ENCODE measurements around the gene SUCNR1.
"Not testable (repeated sequence)": the region's sequence is repeated elsewhere in the genome, so short reads cannot be mapped to it uniquely, and the experiment has no call there.

Gene SUCNR1

DNA sequence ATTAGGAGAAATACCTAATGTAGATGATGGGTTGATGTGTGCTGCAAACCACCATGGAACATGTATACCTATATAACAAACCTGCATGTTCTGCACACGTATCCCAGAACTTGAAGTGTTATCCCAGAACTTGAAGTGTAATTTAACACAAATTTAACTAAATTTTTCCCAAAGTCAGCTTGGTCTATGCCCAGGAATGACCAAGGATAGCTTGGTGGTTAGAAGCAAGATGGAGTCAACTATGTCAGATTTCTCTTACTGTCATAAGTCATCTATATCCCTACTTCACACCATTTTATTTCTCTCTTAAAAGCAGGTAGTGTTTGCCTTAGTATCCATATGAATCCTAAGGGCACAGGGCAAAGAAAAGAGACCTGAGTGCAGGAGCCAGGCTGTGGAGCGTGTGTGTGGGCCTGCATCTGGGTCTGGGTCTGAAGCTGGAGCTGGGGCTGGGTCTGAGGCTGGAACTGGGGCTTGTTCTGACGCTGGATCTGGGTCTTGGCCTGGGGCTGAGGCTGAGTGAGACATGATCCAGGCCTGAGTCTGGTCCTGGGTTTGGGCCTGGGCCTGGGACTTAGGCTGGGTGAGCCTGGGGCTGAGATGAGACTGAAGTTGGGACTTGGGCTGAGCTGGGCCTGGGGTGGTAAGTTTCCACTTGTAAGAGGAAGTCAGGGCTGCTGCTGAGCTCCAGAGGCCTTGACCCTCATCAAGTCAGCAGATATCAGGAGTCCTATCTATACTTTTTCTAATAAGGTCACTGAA lies 14.2 kb downstream of the SUCNR1 start:
- not testable (repeated sequence) for H3K27me3 Mint-ChIP-seq, H3K36me3 Mint-ChIP-seq, H3K4me3 Mint-ChIP-seq, H3K9me3 Mint-ChIP-seq, H3K27ac Mint-ChIP-seq, H3K4me1 Mint-ChIP-seq
- ATAC-seq, result peak; percentile 54

DNA sequence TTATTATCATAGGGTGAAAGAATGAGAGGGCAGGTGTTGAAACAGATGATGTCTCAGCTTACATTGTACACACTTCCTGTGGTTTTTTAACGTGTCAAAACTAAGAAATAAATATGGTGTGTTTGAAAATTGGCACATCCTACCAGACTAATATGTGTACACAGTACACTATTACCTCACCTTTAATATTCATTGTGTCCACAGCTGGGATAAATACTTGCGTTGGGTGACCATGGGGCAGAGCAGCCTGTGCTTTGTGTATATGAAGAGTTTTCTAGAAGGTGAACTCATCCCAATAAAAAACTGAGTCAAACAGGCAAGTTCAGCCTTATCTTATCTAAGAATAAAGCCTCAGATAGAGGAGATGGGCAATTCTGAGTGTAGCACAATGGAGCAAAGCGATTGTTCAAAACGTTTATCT lies 17.3 kb downstream of the SUCNR1 start:
- no peaks in the 10 kb centered on the region for H3K27me3 Mint-ChIP-seq
- no peak overlapping the region for H3K4me3 Mint-ChIP-seq
- ATAC-seq, result no peak
- no peaks in the 10 kb centered on the region for H3K36me3 Mint-ChIP-seq
- H3K4me1 Mint-ChIP-seq, result no peaks in the 10 kb centered on the region
- H3K9me3 Mint-ChIP-seq, result no peaks in the 10 kb centered on the region
- no peak overlapping the region for H3K27ac Mint-ChIP-seq

DNA sequence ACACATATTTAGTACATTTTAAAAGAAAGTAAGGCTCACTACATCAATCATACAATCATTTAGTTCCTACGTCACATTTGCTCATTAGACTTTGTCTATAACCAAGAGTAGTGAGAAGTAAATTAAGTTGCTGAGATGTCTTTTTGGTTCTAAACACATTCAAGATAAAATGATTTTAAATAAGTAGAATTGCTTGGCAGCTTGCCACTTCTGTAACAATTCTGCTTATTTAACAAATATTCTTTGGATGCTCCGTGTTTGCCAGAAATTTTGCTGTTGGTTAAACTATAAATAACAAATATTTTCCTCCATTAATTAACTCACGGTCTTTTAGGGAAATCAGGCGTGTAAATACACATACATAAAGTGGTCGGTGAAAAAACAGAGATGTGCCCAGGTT lies 18.3 kb downstream of the SUCNR1 start:
- ATAC-seq, result no peak
- Mint-ChIP-seq H3K4me3 (no peak overlapping the region), H3K4me1 (no peaks in the 10 kb centered on the region), H3K9me3 (no peaks in the 10 kb centered on the region), H3K27ac (no peak overlapping the region), H3K27me3 (no peaks in the 10 kb centered on the region), H3K36me3 (no peaks in the 10 kb centered on the region)

DNA sequence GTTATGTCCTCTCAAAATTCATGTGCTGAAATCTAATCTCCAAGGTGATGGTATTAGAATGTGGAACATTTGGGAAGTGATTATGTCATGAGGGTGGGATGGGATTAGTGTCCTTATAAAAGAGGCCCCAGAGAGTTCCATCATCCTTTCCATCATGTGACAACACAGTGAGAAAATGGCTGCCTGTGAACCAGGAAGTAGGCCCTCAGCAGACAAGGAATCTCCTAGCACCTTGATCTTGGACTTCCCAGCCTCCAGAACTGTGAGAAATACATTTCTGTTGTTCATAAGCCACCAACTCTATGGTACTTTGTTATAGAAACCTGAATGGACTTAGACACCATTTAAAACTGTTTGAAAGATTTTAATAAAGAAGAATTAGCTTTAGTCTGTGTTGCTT lies 20.8 kb downstream of the SUCNR1 start:
- H3K27me3 Mint-ChIP-seq, result no peaks in the 10 kb centered on the region
- ATAC-seq, result no peak
- H3K27ac Mint-ChIP-seq, result no peak overlapping the region
- H3K9me3 Mint-ChIP-seq, result no peaks in the 10 kb centered on the region
- H3K4me1 Mint-ChIP-seq, result no peaks in the 10 kb centered on the region
- no peak overlapping the region for H3K4me3 Mint-ChIP-seq
- no peaks in the 10 kb centered on the region for H3K36me3 Mint-ChIP-seq

DNA sequence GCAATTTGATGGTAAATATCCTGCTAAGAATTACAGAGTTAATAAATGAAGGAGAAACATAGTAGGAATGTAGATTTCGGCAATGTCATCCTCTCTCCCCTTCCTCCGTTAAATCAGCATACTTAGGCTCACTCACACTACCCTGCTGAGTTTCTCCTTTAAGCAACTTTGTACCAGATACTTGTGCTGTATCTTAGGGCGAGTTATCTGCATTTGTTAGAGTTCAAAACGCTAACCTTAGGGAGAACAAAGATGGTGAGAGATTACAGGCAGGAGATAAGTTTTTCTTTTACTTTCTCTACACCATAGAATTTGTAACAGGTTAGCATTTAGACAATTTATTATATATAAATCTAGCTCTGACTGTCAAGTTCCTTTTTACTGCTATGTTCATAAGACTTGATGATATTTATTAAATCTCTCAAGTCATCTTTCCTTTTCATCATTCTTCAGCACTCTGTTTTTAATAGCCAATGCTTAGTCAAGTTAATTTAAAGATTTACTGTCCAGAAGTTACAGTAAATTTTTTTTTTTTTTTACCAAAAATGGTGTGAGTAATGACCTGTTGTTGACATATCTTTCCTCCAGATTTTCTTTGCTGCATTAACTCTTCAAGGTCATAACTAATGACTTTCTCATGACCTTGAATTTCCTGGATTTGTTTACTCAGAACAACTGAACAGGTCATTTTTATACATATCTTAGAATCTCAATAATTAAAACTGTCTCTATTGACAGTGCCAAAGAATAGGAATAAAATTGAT lies 22.2 kb downstream of the SUCNR1 start:
- H3K4me3 Mint-ChIP-seq, result no peak overlapping the region
- no peaks in the 10 kb centered on the region for H3K9me3 Mint-ChIP-seq
- no peaks in the 10 kb centered on the region for H3K36me3 Mint-ChIP-seq
- no peak for ATAC-seq
- no peaks in the 10 kb centered on the region for H3K27me3 Mint-ChIP-seq
- H3K4me1 Mint-ChIP-seq, result peaks cover 10% of the 10 kb centered on the region
- H3K27ac Mint-ChIP-seq, result no peak overlapping the region

DNA sequence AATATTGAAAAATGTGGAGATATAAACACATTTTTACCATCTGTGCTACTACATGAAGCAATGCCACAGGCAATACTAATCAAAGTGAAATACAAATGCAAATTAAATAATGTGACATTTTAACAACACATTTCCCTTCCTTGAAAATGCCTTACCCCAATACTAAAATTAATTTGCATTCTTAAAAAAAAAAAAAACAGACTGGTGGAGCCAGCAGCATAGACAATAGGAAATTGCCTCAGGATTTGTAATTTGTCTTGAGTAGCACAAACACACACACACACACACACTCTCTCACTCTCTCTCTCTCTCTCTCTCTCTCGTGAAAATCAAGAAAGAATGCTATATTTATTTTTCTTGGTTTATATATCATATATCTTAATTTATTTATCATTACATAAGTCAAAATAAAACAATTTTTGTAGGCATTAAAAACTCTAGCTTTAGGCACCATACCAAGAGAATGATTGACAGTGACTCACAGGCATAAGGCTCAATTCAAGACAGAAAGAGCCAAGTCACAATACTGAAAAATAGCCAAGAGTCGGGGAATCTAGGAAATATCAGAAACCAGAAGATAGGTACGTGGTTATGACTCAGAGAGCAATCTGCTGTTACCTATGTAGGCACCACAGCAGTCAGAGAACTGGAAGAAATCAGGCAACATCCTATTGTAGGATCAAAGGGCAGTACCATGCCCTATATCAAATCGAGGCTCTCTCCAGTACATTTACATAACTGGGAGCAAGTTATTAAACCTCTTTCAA lies 23.0 kb downstream of the SUCNR1 start:
- Mint-ChIP-seq H3K4me1 (peaks cover 15% of the 10 kb centered on the region), H3K9me3 (no peaks in the 10 kb centered on the region), H3K27me3 (no peaks in the 10 kb centered on the region), H3K36me3 (no peaks in the 10 kb centered on the region), H3K27ac (no peak overlapping the region), H3K4me3 (no peak overlapping the region)
- no peak for ATAC-seq

DNA sequence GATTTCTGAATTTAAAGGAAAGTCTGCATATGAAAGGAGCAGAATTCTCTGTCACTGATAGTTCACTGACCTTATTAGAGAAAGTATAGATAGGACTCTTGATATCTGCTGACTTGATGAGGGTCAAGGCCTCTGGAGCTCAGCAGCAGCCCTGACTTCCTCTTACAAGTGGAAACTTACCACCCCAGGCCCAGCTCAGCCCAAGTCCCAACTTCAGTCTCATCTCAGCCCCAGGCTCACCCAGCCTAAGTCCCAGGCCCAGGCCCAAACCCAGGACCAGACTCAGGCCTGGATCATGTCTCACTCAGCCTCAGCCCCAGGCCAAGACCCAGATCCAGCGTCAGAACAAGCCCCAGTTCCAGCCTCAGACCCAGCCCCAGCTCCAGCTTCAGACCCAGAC lies 24.7 kb downstream of the SUCNR1 start:
- H3K27me3 Mint-ChIP-seq, H3K4me3 Mint-ChIP-seq, H3K36me3 Mint-ChIP-seq, H3K9me3 Mint-ChIP-seq, H3K27ac Mint-ChIP-seq: not testable (repeated sequence)
- peak; percentile 25 for ATAC-seq
- H3K4me1 Mint-ChIP-seq, result peaks cover 16% of the 10 kb centered on the region

DNA sequence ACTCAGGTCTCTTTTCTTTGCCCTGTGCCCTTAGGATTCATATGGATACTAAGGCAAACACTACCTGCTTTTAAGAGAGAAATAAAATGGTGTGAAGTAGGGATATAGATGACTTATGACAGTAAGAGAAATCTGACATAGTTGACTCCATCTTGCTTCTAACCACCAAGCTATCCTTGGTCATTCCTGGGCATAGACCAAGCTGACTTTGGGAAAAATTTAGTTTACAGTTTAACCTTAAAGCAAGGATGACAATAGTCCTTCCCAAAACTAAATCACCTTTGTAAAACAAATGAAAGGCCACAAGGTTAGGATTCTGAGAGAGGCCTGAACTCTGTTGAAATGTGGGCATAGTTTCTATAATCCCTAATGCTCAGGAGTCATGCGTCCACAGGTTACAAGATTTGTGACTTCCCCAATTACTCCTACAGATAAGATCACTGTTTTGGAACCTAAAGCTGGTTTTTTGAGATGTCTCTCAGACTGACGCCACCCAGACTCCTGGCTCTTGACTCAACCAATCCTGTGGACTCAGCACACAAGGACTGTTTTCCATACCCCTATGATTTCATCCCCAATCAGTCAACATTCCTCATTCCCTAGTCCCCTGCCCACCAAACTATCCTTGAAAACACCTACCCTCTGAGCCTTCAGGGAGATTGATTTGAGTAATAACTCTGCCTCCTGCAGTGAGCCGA lies 25.3 kb downstream of the SUCNR1 start:
- H3K27ac Mint-ChIP-seq, H3K4me3 Mint-ChIP-seq, H3K9me3 Mint-ChIP-seq, H3K36me3 Mint-ChIP-seq, ATAC-seq, H3K27me3 Mint-ChIP-seq: not testable (repeated sequence)
- peaks cover 16% of the 10 kb centered on the region for H3K4me1 Mint-ChIP-seq

DNA sequence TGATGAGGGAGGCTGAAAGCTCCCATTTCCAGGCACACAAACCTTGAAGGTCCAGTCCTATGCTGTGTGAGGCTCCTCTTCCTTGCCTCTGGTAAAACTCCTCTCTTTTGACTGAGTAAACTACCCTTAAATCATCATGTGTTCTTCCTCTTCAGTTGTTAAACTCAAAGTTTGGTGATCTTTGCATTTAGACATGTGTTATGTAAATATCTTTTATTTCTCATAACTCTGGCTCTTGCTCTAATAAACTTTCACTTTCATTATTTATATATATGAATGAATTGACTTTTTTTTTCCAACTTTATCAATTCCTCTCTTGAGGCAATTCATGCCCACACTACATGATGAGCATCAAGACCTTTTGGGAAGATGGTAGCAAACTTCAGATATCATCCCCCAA lies 26.6 kb downstream of the SUCNR1 start:
- H3K27me3 Mint-ChIP-seq, result no peaks in the 10 kb centered on the region
- no peak overlapping the region for H3K27ac Mint-ChIP-seq
- H3K9me3 Mint-ChIP-seq, result no peaks in the 10 kb centered on the region
- no peaks in the 10 kb centered on the region for H3K36me3 Mint-ChIP-seq
- ATAC-seq, result no peak
- H3K4me3 Mint-ChIP-seq, result no peak overlapping the region
- H3K4me1 Mint-ChIP-seq, result peaks cover 16% of the 10 kb centered on the region

DNA sequence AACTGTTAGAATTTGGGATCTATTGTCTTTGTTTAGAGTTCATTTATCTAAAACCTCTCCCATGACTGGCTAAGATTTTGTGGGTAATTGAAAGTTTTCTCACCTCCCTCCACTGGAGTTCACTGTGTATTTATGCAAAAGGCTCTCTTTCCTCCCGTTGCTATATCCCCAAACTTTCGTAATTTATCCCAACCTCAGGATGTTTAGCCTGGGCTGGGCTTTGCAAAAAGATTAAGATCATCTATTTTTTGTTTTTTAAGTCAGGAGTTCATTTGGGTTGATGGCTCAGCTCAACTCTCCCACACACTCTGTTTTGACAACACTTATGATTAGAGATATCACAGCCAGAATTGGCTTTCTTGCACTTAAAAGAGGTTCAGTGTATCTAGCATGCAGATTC lies 27.0 kb downstream of the SUCNR1 start:
- Mint-ChIP-seq H3K27me3 (no peaks in the 10 kb centered on the region), H3K4me1 (peaks cover 16% of the 10 kb centered on the region), H3K4me3 (no peak overlapping the region), H3K9me3 (no peaks in the 10 kb centered on the region), H3K36me3 (no peaks in the 10 kb centered on the region), H3K27ac (no peak overlapping the region)
- no peak for ATAC-seq

DNA sequence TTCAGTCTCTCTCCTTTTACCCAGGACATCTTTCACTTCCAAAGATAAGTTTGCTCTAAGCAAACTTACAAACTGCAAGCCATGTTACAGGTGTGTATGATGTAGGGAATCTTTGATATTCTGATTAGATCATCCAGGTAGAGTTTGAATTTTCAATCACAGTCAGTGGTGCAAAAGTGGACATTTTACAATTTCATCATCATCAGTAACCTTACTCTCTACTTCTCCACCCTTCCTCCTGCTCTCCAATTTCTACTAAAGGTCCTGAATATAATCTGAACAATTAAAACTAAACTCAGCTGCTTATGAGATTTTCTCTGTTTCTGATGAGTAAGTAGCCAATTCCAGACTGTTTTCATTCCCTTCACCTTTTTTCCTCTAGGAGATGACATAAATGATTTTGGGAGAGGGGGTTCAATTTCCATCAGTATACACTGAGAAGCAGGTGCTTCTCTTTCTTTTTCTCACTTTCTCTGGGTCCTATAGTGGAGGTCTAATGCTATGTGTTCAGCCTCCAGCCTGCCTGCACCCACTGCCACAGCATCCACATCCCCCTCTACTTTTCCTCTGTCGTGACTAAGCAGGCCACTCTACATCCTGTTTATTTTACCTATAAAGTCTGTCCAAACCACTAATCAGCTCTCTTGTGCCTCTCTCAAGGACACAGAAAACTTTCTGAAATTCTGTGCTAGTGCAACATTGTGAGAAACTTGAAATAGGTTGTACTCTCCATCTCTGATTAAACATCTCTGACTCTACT lies 27.6 kb downstream of the SUCNR1 start:
- Mint-ChIP-seq H3K4me1 (peaks cover 16% of the 10 kb centered on the region), H3K9me3 (no peaks in the 10 kb centered on the region), H3K4me3 (no peak overlapping the region), H3K27ac (no peak overlapping the region), H3K27me3 (no peaks in the 10 kb centered on the region), H3K36me3 (no peaks in the 10 kb centered on the region)
- ATAC-seq, result no peak

DNA sequence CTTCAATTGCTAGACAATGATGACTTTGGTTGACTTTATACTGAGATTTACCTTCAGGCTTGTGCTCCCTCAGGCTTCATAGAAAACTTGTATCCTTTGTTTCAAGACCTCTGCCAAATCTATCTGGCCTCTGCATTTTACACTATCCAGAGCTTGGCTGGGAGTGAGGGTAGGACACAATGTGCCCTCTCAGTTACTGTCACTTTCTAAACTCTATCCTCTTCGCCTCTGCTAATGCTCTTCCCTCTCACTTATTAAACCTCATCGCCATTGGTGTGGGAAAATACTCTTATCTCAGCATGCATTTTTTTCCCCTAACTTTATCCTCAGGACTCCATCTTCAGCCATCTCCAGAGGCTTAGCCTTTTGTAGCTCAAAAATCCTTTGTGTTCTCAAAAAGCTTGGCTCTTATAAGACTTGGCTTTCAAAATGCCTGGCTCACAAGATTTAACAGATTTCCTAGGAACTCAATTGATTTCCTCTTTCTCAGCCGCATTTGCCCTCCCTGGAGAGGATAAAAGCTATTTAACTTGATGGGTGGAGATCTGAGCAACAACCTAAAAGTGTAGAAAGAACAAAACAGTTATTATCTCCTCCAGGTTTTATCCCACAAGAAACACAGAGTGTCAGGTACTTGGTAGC lies 28.3 kb downstream of the SUCNR1 start:
- H3K27me3 Mint-ChIP-seq, result no peaks in the 10 kb centered on the region
- peaks cover 16% of the 10 kb centered on the region for H3K4me1 Mint-ChIP-seq
- no peak overlapping the region for H3K27ac Mint-ChIP-seq
- no peaks in the 10 kb centered on the region for H3K36me3 Mint-ChIP-seq
- no peaks in the 10 kb centered on the region for H3K9me3 Mint-ChIP-seq
- no peak overlapping the region for H3K4me3 Mint-ChIP-seq
- no peak for ATAC-seq

DNA sequence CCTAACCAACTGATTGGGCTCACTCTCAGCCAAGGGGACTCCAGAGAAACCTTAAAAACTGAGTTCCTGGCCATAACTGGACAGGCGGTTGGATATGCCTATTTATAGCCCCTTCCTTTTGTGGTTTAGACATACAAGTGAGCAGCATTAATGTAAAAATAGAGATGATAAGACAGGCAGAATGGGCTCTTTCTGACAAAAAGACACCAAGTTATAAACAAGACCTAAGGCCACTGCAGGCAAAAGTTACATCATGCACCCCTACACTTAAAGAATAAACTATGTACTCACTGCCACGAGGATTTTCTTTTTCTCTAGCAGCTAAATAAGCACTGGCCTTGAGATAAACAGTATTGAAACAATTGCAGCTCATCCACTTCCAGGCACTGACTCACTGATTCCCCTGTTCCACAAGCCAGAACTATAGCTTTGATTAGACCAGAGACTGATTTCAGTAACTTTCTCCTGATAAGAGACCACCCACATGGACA lies 30.1 kb downstream of the SUCNR1 start:
- H3K36me3 Mint-ChIP-seq, result no peaks in the 10 kb centered on the region
- peaks cover 16% of the 10 kb centered on the region for H3K4me1 Mint-ChIP-seq
- H3K4me3 Mint-ChIP-seq, result no peak overlapping the region
- no peak for ATAC-seq
- no peak overlapping the region for H3K27ac Mint-ChIP-seq
- no peaks in the 10 kb centered on the region for H3K27me3 Mint-ChIP-seq
- H3K9me3 Mint-ChIP-seq, result no peaks in the 10 kb centered on the region

DNA sequence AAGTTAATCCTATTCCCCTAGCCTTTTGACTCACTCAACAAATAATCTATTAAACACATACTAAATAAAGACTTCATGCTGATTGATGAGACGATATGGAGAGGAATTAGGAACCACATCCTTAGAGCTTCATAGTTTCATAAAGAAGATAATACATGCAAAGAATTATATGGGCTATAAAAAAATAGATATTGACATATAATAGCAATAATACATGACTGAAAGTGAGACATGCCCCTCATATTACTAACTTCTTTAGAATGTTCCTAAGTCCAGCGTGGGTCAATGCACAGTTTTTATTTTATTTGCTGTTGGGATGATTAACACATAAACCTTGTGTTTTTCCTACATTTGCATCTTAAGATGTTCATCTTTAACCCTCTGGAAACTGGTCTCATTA lies 32.2 kb downstream of the SUCNR1 start:
- no peaks in the 10 kb centered on the region for H3K9me3 Mint-ChIP-seq
- H3K36me3 Mint-ChIP-seq, result no peaks in the 10 kb centered on the region
- no peak overlapping the region for H3K27ac Mint-ChIP-seq
- H3K4me1 Mint-ChIP-seq, result peaks cover 6% of the 10 kb centered on the region
- no peak for ATAC-seq
- no peak overlapping the region for H3K4me3 Mint-ChIP-seq
- peaks cover 1% of the 10 kb centered on the region for H3K27me3 Mint-ChIP-seq

Measured in stimulated activated memory B cell treated with anti-CD40 and anti-IgM and Interleukin-4, amounts not matched to agents 10 μg/mL and 1 μg/mL and 100 μg/mL, for 72 hours (primary cell).